Fibroblast of lung (primary cell): ENCODE results near the gene AFAP1. TPM values are rescaled to one million over a fixed set of nuclear protein-coding genes. Genes with fewer than 3 reads are reported as not detected.
A peak's percentile ranks its signal among the peaks of the same experiment; 100 is the strongest.

Source experiments
- DNase-seq, 2 donors: peaks; one replicate each; pipeline versions ENCODE4 v3.0.0 to v3.0.0-alpha.2; 2010; ENCODE audit warnings: low read depth in 2 of 2
- H2AFZ ChIP-seq: 2 replicates; pipeline ENCODE4 v1.5.1; 2012; ENCODE audit warnings: low read length, control low read depth, inconsistent platforms
- H3K27ac ChIP-seq: 2 replicates; pipeline ENCODE4 v1.5.1; 2011; ENCODE audit warnings: low read length, control low read depth; ENCODE audit not compliant: insufficient read depth
- H3K27me3 ChIP-seq: 2 replicates; pipeline ENCODE4 v1.5.1; 2011; ENCODE audit warnings: mild to moderate bottlenecking, low read length; ENCODE audit not compliant: control insufficient read depth, insufficient read depth
- H3K36me3 ChIP-seq: 2 replicates; pipeline ENCODE4 v1.5.1; 2011; ENCODE audit warnings: low read length; ENCODE audit not compliant: control insufficient read depth, insufficient read depth
- H3K4me1 ChIP-seq: 2 replicates; pipeline ENCODE4 v1.5.1; 2011; ENCODE audit warnings: low read length; ENCODE audit not compliant: control insufficient read depth, insufficient read depth; ENCODE audit errors: extremely low read depth
- H3K4me2 ChIP-seq: 2 replicates; pipeline ENCODE4 v1.5.1; 2011; ENCODE audit warnings: low read length, control low read depth; ENCODE audit not compliant: insufficient read depth; ENCODE audit errors: extremely low read depth
- H3K4me3 ChIP-seq, 4 experiments: fragments of 200-600 bp in 1 of 4; sonication (generic) in 1 of 4; replicated peaks in 1 of 4; 2 replicates each; pipeline ENCODE4 v1.5.1; 2011 to 2016; ENCODE audit warnings: low read length in 4 of 4, low read depth in 3 of 4, mild to moderate bottlenecking in 3 of 4, control low read depth in 2 of 4, inconsistent platforms in 1 of 4, mixed read lengths in 1 of 4; ENCODE audit not compliant: insufficient read depth in 1 of 4; ENCODE audit errors: control extremely low read depth in 1 of 4
- H3K79me2 ChIP-seq: 2 replicates; pipeline ENCODE4 v1.5.1; 2012; ENCODE audit warnings: mild to moderate bottlenecking, low read length, inconsistent platforms; ENCODE audit not compliant: control insufficient read depth, insufficient read depth
- H3K9ac ChIP-seq: 2 replicates; pipeline ENCODE4 v1.5.1; 2011; ENCODE audit warnings: mild to moderate bottlenecking, low read length, control low read depth; ENCODE audit not compliant: insufficient read depth
- H3K9me3 ChIP-seq: 2 replicates; pipeline ENCODE4 v1.5.1; 2012; ENCODE audit warnings: low read depth, low read length; ENCODE audit not compliant: control insufficient read depth, insufficient read depth
- H4K20me1 ChIP-seq: 2 replicates; pipeline ENCODE4 v1.5.1; 2011; ENCODE audit warnings: low read length; ENCODE audit not compliant: control insufficient read depth, insufficient read depth; ENCODE audit errors: extremely low read depth
- EZH2 ChIP-seq: IDR thresholded peaks from 2 replicates; pipeline ENCODE4 v1.5.1; 2012; ENCODE audit warnings: low read length, control low read depth, mild to moderate bottlenecking; ENCODE audit errors: missing control alignments
- polyA plus RNA-seq, 2 donors: library from polyadenylated mRNA; depleted of rRNA in 1 of 2; stranded (reverse) in 1 of 2; unstranded in 1 of 2; fragments of >200 nt; gene quantifications; 2 replicates each; pipeline ENCODE4 v1.2.1, GENCODE V29; 2011 to 2012; ENCODE audit warnings: missing spikeins in 1 of 2
- total RNA-seq: library from RNA; depleted of rRNA; stranded (reverse); fragments of >200 nt; gene quantifications from 2 replicates; pipeline ENCODE4 v1.2.1, GENCODE V29; 2014
- TF ChIP-seq, protein P1 (sequence below), 2 donors: IDR thresholded peaks in 1 of 2; conservative IDR thresholded peaks in 1 of 2; 1 replicate in 1 of 2; 2 replicates in 1 of 2; pipeline ENCODE4 v1.5.1; 2011 to 2012; ENCODE audit warnings: low read length in 2 of 2, control low read depth in 1 of 2, inconsistent platforms in 1 of 2, low read depth in 1 of 2, mild to moderate bottlenecking in 1 of 2

The AFAP1 gene
- total and polyA plus RNA-seq, 2 donors (not counting 1 experiment from before 2014, with no cell fraction given): 21.8 to 30.1 TPM

DNA sequence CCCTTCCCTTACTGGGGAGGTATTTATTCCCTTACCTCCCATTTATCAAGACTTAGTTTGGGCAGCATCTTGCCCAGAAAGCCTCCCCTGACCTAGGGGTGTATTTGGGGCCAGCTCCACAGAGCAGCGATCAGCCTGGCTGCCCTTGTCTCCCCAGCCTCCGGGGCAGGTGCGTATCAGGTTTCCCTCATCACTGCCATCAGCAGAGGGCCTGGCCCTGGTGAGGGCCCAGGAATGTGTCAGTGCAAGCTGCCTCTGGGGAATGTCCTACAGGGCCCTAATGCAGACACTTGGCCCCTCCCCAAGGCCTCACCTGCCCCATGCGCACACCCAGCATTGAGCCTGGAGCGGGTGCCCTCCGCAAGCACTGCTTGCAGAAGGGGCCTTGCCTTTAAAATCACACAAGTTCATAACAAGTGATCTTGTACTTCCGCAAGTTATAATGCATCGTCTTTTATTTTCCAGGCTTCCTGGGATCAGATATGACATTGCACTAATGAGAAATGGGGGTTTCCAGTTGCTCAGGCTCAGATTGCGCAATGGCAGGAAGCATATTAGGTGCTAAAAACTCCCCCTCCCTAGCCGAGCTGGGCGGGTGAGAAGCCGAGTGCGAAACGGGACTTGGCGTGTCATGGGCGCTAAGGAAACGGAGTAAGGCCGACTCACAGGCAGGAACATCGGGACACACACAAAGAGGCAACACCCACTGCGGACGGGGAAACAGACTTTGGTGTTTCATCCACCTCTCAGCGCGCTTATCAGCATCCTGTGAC lies 25.4 kb upstream of the AFAP1 start:
- no peak overlapping the region for H2AFZ ChIP-seq
- no peak overlapping the region for H3K27ac ChIP-seq
- H3K4me1 ChIP-seq: peaks cover 26% of the 10 kb centered on the region
- H3K4me2 ChIP-seq: peak overlapping the region; percentile 32
- no peak overlapping the region for H3K9ac ChIP-seq
- H4K20me1 ChIP-seq: no peaks in the 10 kb centered on the region
- H3K36me3 ChIP-seq: no peaks in the 10 kb centered on the region
- no peaks in the 10 kb centered on the region for H3K9me3 ChIP-seq
- DNase-seq: peak; percentile 64 to 81
- TF ChIP-seq, protein P1, sequence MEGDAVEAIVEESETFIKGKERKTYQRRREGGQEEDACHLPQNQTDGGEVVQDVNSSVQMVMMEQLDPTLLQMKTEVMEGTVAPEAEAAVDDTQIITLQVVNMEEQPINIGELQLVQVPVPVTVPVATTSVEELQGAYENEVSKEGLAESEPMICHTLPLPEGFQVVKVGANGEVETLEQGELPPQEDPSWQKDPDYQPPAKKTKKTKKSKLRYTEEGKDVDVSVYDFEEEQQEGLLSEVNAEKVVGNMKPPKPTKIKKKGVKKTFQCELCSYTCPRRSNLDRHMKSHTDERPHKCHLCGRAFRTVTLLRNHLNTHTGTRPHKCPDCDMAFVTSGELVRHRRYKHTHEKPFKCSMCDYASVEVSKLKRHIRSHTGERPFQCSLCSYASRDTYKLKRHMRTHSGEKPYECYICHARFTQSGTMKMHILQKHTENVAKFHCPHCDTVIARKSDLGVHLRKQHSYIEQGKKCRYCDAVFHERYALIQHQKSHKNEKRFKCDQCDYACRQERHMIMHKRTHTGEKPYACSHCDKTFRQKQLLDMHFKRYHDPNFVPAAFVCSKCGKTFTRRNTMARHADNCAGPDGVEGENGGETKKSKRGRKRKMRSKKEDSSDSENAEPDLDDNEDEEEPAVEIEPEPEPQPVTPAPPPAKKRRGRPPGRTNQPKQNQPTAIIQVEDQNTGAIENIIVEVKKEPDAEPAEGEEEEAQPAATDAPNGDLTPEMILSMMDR (conservative IDR thresholded peaks at IDR 0.05 in 1 of 2, IDR thresholded peaks at IDR 0.05 in 1 of 2; ENCODE audit: low read depth in 1 of 2, low read length in 2 of 2): no peak
- TF ChIP-seq EZH2: no peak
- no peaks in the 10 kb centered on the region for H3K79me2 ChIP-seq
- no peak overlapping the region for H3K4me3 ChIP-seq
- peaks cover 5% of the 10 kb centered on the region for H3K27me3 ChIP-seq

DNA sequence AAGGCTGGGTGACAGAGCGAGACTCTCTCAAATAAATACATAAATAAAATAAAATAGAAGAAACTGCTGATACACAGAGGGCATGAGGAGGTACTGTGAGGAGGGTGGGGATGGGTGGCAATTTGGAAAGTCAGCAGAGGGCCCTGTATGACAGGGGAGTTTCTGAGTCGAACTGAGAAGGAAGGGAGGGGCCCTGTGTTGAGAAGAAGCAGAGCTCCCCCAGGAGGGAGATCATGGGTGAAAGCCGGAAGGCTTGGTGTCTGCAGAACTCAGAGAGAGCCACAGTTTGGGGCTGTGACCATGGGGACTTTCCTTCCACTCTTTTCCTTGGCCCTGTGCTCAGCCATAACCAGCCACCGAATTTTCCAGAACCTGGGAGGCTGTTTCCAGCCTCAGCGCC lies 24.8 kb upstream of the AFAP1 start:
- H2AFZ ChIP-seq: no peak overlapping the region
- H3K79me2 ChIP-seq: no peaks in the 10 kb centered on the region
- H4K20me1 ChIP-seq: no peaks in the 10 kb centered on the region
- peaks cover 25% of the 10 kb centered on the region for H3K4me1 ChIP-seq
- no peak overlapping the region for H3K4me3 ChIP-seq
- DNase-seq: no peak
- no peak for TF ChIP-seq EZH2
- TF ChIP-seq, protein P1 (conservative IDR thresholded peaks at IDR 0.05 in 1 of 2, IDR thresholded peaks at IDR 0.05 in 1 of 2; ENCODE audit: low read depth in 1 of 2, low read length in 2 of 2): no peak
- H3K36me3 ChIP-seq: no peaks in the 10 kb centered on the region
- no peak overlapping the region for H3K4me2 ChIP-seq
- H3K9ac ChIP-seq: no peak overlapping the region
- peaks cover 5% of the 10 kb centered on the region for H3K27me3 ChIP-seq
- no peaks in the 10 kb centered on the region for H3K9me3 ChIP-seq
- no peak overlapping the region for H3K27ac ChIP-seq

DNA sequence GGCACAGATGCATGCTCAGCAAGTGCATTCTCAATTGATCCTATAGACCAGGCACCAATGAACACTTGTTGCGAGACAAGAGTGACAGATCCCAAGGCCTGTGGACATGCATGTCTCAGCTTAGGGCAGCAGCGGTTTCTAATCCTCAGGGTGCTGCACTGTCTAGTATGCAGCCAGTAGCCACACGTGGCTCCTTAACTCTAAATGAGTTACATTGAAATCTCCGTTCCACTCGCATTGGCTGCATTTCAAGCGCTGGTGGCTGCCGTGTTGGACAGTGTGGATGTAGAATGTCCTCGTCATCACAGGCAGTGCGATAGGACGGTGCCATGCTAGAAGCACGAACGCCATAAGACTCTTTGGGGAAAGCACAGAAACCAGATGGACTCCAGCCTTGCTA lies 24.0 kb upstream of the AFAP1 start:
- Histone ChIP-seq H3K4me1 (peaks cover 20% of the 10 kb centered on the region), H3K9me3 (no peaks in the 10 kb centered on the region), H3K79me2 (no peaks in the 10 kb centered on the region), H3K36me3 (no peaks in the 10 kb centered on the region), H3K9ac (no peak overlapping the region), H3K4me2 (no peak overlapping the region), H3K4me3 (no peak overlapping the region), H2AFZ (no peak overlapping the region), H3K27ac (no peak overlapping the region), H4K20me1 (no peaks in the 10 kb centered on the region), H3K27me3 (peaks cover 5% of the 10 kb centered on the region)
- no peak for TF ChIP-seq EZH2
- DNase-seq: no peak
